ENCODE data around the gene LHCGR. TPM values are rescaled to one million over a fixed set of nuclear protein-coding genes. Genes with fewer than 3 reads are reported as not detected.

LHCGR gene
- total RNA-seq, 1 donor from 2014 or later, result not detected

DNA sequence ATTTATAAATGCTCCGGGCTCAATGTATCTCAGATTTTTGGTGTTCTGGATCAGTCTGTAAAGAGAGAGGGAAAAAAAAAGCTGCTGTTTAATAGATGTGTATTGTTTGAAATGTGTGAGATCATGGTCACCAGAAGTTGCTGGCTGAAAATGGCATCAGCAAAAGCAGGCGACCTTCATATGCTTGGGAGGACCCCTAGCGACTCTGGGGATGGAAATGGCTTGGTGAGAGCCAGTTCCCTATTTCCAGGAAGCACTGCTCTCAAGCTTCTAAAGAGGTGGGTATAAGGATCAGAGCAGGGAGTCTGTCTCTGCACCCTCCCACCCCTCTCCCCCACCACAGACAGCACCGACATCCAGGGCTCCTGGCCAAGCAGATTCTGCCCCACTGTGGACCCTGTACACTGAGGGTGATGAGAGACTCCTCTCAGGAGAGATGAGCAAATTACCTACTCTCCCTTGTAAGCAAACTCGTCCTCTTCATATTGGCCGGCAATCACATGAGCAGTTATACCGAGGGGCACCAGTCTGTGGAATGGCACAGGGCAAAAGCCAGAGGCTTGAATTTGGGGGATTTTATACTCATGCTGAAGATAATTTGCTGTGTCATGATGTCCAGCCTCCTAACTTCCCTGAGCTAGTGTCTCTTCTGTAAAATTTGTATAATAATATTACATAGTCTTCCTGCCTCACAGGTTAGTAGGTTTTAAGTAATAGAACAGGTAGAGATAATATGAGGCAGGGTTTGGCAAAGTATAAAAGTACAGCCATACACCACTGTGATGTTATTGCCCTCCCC is 29.6 kb downstream of the LHCGR start:
- H3K9me3 Mint-ChIP-seq (ENCODE audit: unreplicated experiment), result no peaks in the 10 kb centered on the region
- H3K27ac Mint-ChIP-seq (ENCODE audit: unreplicated experiment), result no peak overlapping the region
- DNase-seq (ENCODE audit: low spot score), result no peak
- H3K27me3 Mint-ChIP-seq (ENCODE audit: unreplicated experiment), result no peaks in the 10 kb centered on the region
- no peak overlapping the region for H3K4me3 Mint-ChIP-seq (ENCODE audit: unreplicated experiment)
- no peaks in the 10 kb centered on the region for H3K4me1 Mint-ChIP-seq (ENCODE audit: unreplicated experiment)
- no peaks in the 10 kb centered on the region for H3K36me3 Mint-ChIP-seq (ENCODE audit: low read depth, unreplicated experiment)
- TF ChIP-seq, protein P1, sequence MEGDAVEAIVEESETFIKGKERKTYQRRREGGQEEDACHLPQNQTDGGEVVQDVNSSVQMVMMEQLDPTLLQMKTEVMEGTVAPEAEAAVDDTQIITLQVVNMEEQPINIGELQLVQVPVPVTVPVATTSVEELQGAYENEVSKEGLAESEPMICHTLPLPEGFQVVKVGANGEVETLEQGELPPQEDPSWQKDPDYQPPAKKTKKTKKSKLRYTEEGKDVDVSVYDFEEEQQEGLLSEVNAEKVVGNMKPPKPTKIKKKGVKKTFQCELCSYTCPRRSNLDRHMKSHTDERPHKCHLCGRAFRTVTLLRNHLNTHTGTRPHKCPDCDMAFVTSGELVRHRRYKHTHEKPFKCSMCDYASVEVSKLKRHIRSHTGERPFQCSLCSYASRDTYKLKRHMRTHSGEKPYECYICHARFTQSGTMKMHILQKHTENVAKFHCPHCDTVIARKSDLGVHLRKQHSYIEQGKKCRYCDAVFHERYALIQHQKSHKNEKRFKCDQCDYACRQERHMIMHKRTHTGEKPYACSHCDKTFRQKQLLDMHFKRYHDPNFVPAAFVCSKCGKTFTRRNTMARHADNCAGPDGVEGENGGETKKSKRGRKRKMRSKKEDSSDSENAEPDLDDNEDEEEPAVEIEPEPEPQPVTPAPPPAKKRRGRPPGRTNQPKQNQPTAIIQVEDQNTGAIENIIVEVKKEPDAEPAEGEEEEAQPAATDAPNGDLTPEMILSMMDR (IDR thresholded peaks at IDR 0.05; ENCODE audit: unreplicated experiment), result no peak

DNA sequence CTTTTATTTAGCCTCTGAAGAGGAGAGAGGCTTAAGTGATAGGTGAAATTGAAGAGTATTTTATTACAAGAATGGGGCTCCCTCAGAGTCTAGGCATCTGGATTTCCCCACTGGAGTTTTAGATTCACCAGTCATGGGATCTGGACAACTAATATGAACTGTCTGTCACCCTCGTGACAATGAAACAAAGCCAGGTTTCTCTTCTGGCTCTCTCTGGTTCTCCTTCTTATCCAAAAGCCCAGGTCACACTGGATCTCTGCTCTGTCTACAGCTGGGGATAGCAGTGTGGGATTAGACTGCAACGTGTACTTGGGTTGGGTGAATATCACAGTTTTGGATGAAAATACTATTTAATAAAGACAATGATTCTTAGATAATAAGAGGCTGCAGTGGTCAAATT is 31.2 kb downstream of the LHCGR start:
- Mint-ChIP-seq H3K36me3 (ENCODE audit: low read depth, unreplicated experiment) (no peaks in the 10 kb centered on the region), H3K4me1 (ENCODE audit: unreplicated experiment) (no peaks in the 10 kb centered on the region), H3K27ac (ENCODE audit: unreplicated experiment) (no peak overlapping the region), H3K9me3 (ENCODE audit: unreplicated experiment) (no peaks in the 10 kb centered on the region), H3K4me3 (ENCODE audit: unreplicated experiment) (no peak overlapping the region), H3K27me3 (ENCODE audit: unreplicated experiment) (no peaks in the 10 kb centered on the region)
- TF ChIP-seq, protein P1 (IDR thresholded peaks at IDR 0.05; ENCODE audit: unreplicated experiment), result no peak
- no peak for DNase-seq (ENCODE audit: low spot score)

DNA sequence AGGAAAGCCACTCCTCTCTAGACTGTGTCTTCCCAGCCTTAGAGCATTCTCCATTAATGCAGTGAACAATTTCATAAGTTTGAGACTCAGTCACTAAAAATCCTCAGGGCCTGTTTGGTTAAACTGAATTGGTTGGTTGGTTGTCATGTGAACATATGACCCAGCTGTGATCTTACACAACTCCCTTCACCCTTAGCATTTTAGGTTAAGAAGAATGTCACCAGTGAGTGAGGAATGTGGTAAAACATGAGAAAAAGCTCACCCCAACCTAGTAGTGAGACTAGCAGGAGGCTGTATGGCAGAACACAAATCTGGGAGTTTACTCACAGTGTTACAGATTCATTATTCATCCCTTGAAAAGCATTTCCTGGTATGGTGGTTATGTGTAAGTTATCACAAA is 32.4 kb downstream of the LHCGR start:
- no peak for DNase-seq (ENCODE audit: low spot score)
- TF ChIP-seq, protein P1 (IDR thresholded peaks at IDR 0.05; ENCODE audit: unreplicated experiment), result no peak
- H3K27me3 Mint-ChIP-seq (ENCODE audit: unreplicated experiment), result no peaks in the 10 kb centered on the region
- H3K9me3 Mint-ChIP-seq (ENCODE audit: unreplicated experiment), result no peaks in the 10 kb centered on the region
- H3K4me3 Mint-ChIP-seq (ENCODE audit: unreplicated experiment), result no peak overlapping the region
- H3K36me3 Mint-ChIP-seq (ENCODE audit: low read depth, unreplicated experiment), result no peaks in the 10 kb centered on the region
- no peak overlapping the region for H3K27ac Mint-ChIP-seq (ENCODE audit: unreplicated experiment)
- no peaks in the 10 kb centered on the region for H3K4me1 Mint-ChIP-seq (ENCODE audit: unreplicated experiment)

DNA sequence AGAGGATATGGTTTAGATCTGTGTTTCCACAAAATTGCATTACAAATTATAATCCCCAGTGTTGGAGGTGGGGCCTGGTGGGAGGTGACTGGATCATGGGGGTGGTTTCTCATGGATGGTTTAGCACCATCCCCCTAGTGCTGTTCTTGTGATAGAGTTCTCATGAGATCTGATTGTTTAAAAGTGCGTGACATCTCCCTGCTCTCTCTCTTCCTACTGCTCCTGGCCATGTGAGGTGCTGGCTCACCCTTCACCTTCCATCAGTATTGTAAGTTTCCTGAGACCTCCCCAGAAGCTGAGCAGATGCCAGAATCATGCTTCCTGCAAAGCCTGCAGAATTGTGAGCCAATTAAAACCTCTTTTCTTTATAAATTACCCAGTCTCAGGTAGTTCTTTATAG is 33.1 kb downstream of the LHCGR start:
- H3K4me1 Mint-ChIP-seq (ENCODE audit: unreplicated experiment), result no peaks in the 10 kb centered on the region
- H3K27me3 Mint-ChIP-seq (ENCODE audit: unreplicated experiment), result no peaks in the 10 kb centered on the region
- no peak overlapping the region for H3K4me3 Mint-ChIP-seq (ENCODE audit: unreplicated experiment)
- TF ChIP-seq, protein P1 (IDR thresholded peaks at IDR 0.05; ENCODE audit: unreplicated experiment), result no peak
- no peaks in the 10 kb centered on the region for H3K9me3 Mint-ChIP-seq (ENCODE audit: unreplicated experiment)
- no peaks in the 10 kb centered on the region for H3K36me3 Mint-ChIP-seq (ENCODE audit: low read depth, unreplicated experiment)
- DNase-seq (ENCODE audit: low spot score), result no peak
- no peak overlapping the region for H3K27ac Mint-ChIP-seq (ENCODE audit: unreplicated experiment)

GRCh38 chr2:48721158-48721557 is 34.4 kb downstream of the LHCGR start:
- no peaks in the 10 kb centered on the region for H3K36me3 Mint-ChIP-seq (ENCODE audit: low read depth, unreplicated experiment)
- no peaks in the 10 kb centered on the region for H3K27me3 Mint-ChIP-seq (ENCODE audit: unreplicated experiment)
- no peak overlapping the region for H3K4me3 Mint-ChIP-seq (ENCODE audit: unreplicated experiment)
- TF ChIP-seq, protein P1 (IDR thresholded peaks at IDR 0.05; ENCODE audit: unreplicated experiment), result no peak
- H3K9me3 Mint-ChIP-seq (ENCODE audit: unreplicated experiment), result no peaks in the 10 kb centered on the region
- H3K4me1 Mint-ChIP-seq (ENCODE audit: unreplicated experiment), result no peaks in the 10 kb centered on the region
- no peak for DNase-seq (ENCODE audit: low spot score)
- no peak overlapping the region for H3K27ac Mint-ChIP-seq (ENCODE audit: unreplicated experiment)

Measured in endothelial cell (in vitro differentiated cells).